AG04450 (cell line): ENCODE results near the gene MRGPRF. TPM values are rescaled to one million over a fixed set of nuclear protein-coding genes. Genes with fewer than 3 reads are reported as not detected.

Experiments used
- CTCF ChIA-PET: fragments of 300-600, 350-600 bp; formaldehyde crosslinking; extraction: SDS; loops from one replicate; lab custom pipeline; 2022; ENCODE audit warnings: antibody characterized with exemption, inconsistent platforms; lab: Charles Lee
- POLR2A ChIA-PET: fragments of 350-600 bp; formaldehyde crosslinking; extraction: SDS; loops from one replicate; lab custom pipeline; 2021; ENCODE audit warnings: antibody characterized with exemption, inconsistent platforms; lab: Yijun Ruan, JAX
- DNase-seq: peaks from one replicate; pipeline ENCODE4 v3.0.0-alpha.2; 2011; ENCODE audit warnings: low read depth, low spot score
- H3K27ac ChIP-seq: one replicate; pipeline ENCODE4 v1.5.1; 2012; ENCODE audit warnings: low read depth, low read length, control low read depth
- H3K27me3 ChIP-seq: one replicate; pipeline ENCODE4 v1.6.0; 2012; ENCODE audit warnings: low read length; ENCODE audit not compliant: control insufficient read depth, insufficient read depth
- H3K4me3 ChIP-seq: 2 replicates; pipeline ENCODE4 v1.5.1; 2011; ENCODE audit warnings: mild to moderate bottlenecking, low read depth, low read length, control low read depth
- H3K9me3 ChIP-seq: 2 replicates; pipeline ENCODE4 v1.5.1; 2012; ENCODE audit warnings: low read length; ENCODE audit not compliant: control insufficient read depth, insufficient read depth
- CTCF ChIP-seq: IDR thresholded peaks from 2 replicates; pipeline ENCODE4 v1.5.1; 2011; ENCODE audit warnings: low read depth, low read length, control low read depth, inconsistent platforms
- polyA plus RNA-seq: library from polyadenylated mRNA; depleted of rRNA; stranded (reverse); fragments of >200 nt; gene quantifications from 2 replicates; pipeline ENCODE4 v1.2.3, GENCODE V29; 2011

MRGPRF gene
- polyA plus RNA-seq, 1 experiment: 28.6 TPM

GRCh38 chr11:69006816-69007215 is 6.2 kb downstream of the MRGPRF start:
- Histone ChIP-seq H3K9me3 (no peaks in the 10 kb centered on the region; the same call in 1 of the 2 replicates), H3K4me3 (no peak overlapping the region), H3K27me3 (no peaks in the 10 kb centered on the region), H3K27ac (no peak overlapping the region)
- CTCF ChIA-PET: no interaction called here
- DNase-seq: no peak
- no peak for TF ChIP-seq CTCF
- POLR2A ChIA-PET: no interaction called here

- Histone ChIP-seq H3K27ac (no peak overlapping the region), H3K27me3 (no peaks in the 10 kb centered on the region), H3K9me3 (no peaks in the 10 kb centered on the region; the same call in 1 of the 2 replicates), H3K4me3 (no peak overlapping the region)
- DNase-seq: no peak
- no peak for TF ChIP-seq CTCF
- ChIA-PET POLR2A (no interaction called here), CTCF (no interaction called here)
Observed at GRCh38 chr11:69005631-69006368, 7.2 kb downstream of the MRGPRF start.

- H3K4me3 ChIP-seq: no peak overlapping the region
- ChIA-PET POLR2A (no interaction called here), CTCF (no interaction called here)
- no peaks in the 10 kb centered on the region; the same call in 1 of the 2 replicates for H3K9me3 ChIP-seq
- no peaks in the 10 kb centered on the region for H3K27me3 ChIP-seq
- DNase-seq: no peak
- no peak for TF ChIP-seq CTCF
- H3K27ac ChIP-seq: no peak overlapping the region
Observed at GRCh38 chr11:69005183-69005630, 7.8 kb downstream of the MRGPRF start.

- Histone ChIP-seq H3K27ac (no peak overlapping the region), H3K9me3 (no peaks in the 10 kb centered on the region; the same call in 1 of the 2 replicates), H3K4me3 (no peak overlapping the region), H3K27me3 (no peaks in the 10 kb centered on the region)
- CTCF ChIA-PET: no interaction called here
- no peak for DNase-seq
- TF ChIP-seq CTCF: no peak
- POLR2A ChIA-PET: no interaction called here
Observed at GRCh38 chr11:69004411-69005182, 8.4 kb downstream of the MRGPRF start.
